Tibial nerve (tissue), 3 donors: ENCODE data around the gene BMP5.

ENCODE experiments used
- CTCF ChIP-seq, 5 experiments: fragments of 200-600 bp in 3 of 5; fragments of 450-650 bp in 2 of 5; sonication (generic) in 3 of 5; IDR thresholded peaks; one replicate each; pipeline ENCODE4 v1.5.1; 2016 to 2019; ENCODE audit warnings: antibody characterized with exemption in 5 of 5, mild to moderate bottlenecking in 3 of 5, moderate library complexity in 2 of 5
- POLR2A ChIP-seq, 2 donors: fragments of 450-650 bp; IDR thresholded peaks; one replicate each; pipeline ENCODE4 v1.6.1; 2017; ENCODE audit warnings: antibody characterized with exemption in 2 of 2, mild to moderate bottlenecking in 2 of 2, moderate library complexity in 2 of 2

- no peak for TF ChIP-seq CTCF (IDR thresholded peaks at IDR 0.05)
- TF ChIP-seq POLR2A (IDR thresholded peaks at IDR 0.05): no peak
These were observed 27.4 kb upstream of the BMP5 start for GRCh38 chr6:55902796-55903195.
